Measurements from ENCODE around the gene GDF15. TPM values are rescaled to one million over a fixed set of nuclear protein-coding genes. Genes with fewer than 3 reads are reported as not detected.

GDF15 gene
- total RNA-seq, 4 donors from 2014 or later, result 6.8 to 11.6 (median 9.0) TPM

DNA sequence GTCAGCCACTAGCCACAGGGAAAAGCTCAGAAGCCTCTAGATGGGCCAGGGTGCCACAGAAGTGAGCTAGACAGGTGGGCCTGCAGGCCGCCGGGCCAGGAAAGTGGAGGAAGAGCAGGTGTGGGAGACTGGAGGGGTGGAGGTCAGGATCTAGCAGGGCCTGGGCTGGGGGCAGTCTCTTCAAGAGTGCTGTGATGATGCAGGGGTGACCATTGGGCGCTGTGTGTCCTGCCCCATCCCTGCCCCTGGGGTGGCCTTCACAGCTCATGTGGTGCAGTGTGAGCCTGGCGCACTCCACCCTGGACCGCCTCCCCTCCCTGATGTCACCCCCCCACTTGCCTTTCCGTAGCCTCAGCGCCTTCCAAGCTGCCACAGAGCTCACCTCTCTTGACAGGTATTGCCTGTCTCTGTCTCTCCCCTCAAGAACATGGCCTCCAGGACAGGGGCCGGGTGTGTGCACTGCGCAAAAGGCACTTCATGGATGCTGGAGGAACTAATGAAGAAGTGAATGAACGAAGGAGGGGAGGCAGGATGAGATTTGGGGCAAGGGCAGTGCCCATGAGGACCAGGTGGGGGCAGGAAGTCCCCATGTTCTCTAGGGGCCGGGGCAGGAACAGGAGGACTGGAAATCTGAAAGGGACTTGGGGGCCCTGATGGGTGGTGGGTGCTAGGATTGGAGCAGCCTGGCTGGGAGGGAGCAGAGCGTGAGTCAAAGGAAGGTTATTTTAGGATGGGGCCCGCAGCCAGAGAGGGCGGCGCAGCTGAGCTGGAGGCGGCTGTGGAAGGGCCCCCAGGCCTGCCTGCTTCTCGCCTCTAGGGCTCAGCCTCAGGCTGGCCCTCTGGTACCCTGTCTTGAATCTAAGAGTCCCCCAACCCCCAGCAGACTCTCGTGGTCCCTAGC lies 39.8 kb downstream of the GDF15 start:
- Histone ChIP-seq H3K9me3 (no peaks in the 10 kb centered on the region), H3K27ac (peak overlapping the region in 3 of 4 donors; percentile 42 to 59 (median 45)), H3K4me1 (peaks cover 0 to 79% (median 35%) of the 10 kb centered on the region in 4 donors), H3K36me3 (no peaks in the 10 kb centered on the region), H3K4me3 (no peak overlapping the region), H3K27me3 (no peaks in the 10 kb centered on the region)
- peak in 1 of 3 donors; percentile 59 for DNase-seq
- TF ChIP-seq, protein P1, sequence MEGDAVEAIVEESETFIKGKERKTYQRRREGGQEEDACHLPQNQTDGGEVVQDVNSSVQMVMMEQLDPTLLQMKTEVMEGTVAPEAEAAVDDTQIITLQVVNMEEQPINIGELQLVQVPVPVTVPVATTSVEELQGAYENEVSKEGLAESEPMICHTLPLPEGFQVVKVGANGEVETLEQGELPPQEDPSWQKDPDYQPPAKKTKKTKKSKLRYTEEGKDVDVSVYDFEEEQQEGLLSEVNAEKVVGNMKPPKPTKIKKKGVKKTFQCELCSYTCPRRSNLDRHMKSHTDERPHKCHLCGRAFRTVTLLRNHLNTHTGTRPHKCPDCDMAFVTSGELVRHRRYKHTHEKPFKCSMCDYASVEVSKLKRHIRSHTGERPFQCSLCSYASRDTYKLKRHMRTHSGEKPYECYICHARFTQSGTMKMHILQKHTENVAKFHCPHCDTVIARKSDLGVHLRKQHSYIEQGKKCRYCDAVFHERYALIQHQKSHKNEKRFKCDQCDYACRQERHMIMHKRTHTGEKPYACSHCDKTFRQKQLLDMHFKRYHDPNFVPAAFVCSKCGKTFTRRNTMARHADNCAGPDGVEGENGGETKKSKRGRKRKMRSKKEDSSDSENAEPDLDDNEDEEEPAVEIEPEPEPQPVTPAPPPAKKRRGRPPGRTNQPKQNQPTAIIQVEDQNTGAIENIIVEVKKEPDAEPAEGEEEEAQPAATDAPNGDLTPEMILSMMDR (IDR thresholded peaks at IDR 0.05), result no peak
- TF ChIP-seq POLR2A (IDR thresholded peaks at IDR 0.05), result no peak

DNA sequence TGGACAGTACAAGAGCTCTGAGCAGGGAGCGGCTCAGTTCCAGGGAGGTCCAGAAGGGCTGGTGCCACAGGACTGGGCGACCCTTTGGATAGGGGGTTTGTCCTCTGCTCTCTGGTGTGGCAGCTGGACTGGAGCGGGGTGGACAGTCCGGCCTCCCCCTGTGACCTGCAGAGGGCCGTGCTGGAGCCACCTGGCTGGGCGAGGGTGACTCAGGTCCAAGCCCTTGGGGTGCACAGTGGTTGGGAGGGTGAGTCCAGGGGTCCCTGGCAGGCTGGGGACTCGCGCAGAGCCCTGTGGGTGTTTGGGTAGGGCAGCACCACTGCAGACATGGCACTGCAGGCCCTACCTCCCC lies 40.4 kb downstream of the GDF15 start:
- no peaks in the 10 kb centered on the region for H3K36me3 ChIP-seq
- peak overlapping the region in 3 of 4 donors; percentile 42 to 59 (median 45) for H3K27ac ChIP-seq
- H3K9me3 ChIP-seq, result no peaks in the 10 kb centered on the region
- no peak for DNase-seq
- no peak for TF ChIP-seq POLR2A (IDR thresholded peaks at IDR 0.05)
- TF ChIP-seq, protein P1 (IDR thresholded peaks at IDR 0.05), result no peak
- H3K27me3 ChIP-seq, result no peaks in the 10 kb centered on the region
- no peak overlapping the region for H3K4me3 ChIP-seq
- H3K4me1 ChIP-seq, result peaks cover 0 to 73% (median 34%) of the 10 kb centered on the region in 4 donors

GRCh38 chr19:18427080-18427742 lies 41.3 kb downstream of the GDF15 start:
- Histone ChIP-seq H3K4me1 (peaks cover 0 to 65% (median 33%) of the 10 kb centered on the region in 4 donors), H3K36me3 (no peaks in the 10 kb centered on the region), H3K9me3 (no peaks in the 10 kb centered on the region), H3K27me3 (no peaks in the 10 kb centered on the region), H3K27ac (no peak overlapping the region), H3K4me3 (no peak overlapping the region)
- no peak for DNase-seq
- TF ChIP-seq, protein P1 (IDR thresholded peaks at IDR 0.05), result no peak
- no peak for TF ChIP-seq POLR2A (IDR thresholded peaks at IDR 0.05)

DNA sequence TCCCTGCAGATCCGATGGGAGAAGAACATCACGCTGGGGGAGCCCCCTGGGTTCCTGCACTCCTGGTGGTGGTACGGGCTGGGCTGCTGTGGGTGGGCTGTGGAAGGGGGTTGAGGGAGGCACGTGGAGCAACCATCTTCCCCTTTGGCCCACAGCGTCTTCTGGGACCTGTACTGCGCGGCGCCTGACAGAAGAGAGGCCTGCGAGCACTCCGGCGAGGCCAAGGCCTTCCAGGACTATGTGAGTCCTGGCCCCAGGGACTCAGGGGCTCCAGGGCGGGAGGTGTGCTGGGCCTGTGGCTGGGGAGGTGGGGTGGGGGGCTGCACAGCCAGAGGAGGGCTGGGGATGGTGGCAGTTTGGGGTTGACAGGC lies 41.8 kb downstream of the GDF15 start:
- H3K4me3 ChIP-seq, result no peak overlapping the region
- peaks cover 0 to 63% (median 31%) of the 10 kb centered on the region in 4 donors for H3K4me1 ChIP-seq
- H3K9me3 ChIP-seq, result no peaks in the 10 kb centered on the region
- peak overlapping the region in 1 of 4 donors; percentile 83 for H3K27ac ChIP-seq
- H3K27me3 ChIP-seq, result no peaks in the 10 kb centered on the region
- DNase-seq, result no peak
- no peak for TF ChIP-seq POLR2A (IDR thresholded peaks at IDR 0.05)
- TF ChIP-seq, protein P1 (IDR thresholded peaks at IDR 0.05), result no peak
- no peaks in the 10 kb centered on the region for H3K36me3 ChIP-seq

- DNase-seq, result no peak
Measured at GRCh38 chr19:18428173-18428786, 42.3 kb downstream of the GDF15 start.

More at GRCh38 chr19:18428173-18428786, 42.3 kb downstream of the GDF15 start:
- Histone ChIP-seq H3K9me3 (no peaks in the 10 kb centered on the region), H3K4me3 (peak overlapping the region in 2 of 4 donors; percentile 33 to 69), H3K27me3 (no peaks in the 10 kb centered on the region), H3K36me3 (no peaks in the 10 kb centered on the region), H3K4me1 (peaks cover 0 to 63% (median 29%) of the 10 kb centered on the region in 4 donors), H3K27ac (peak overlapping the region; percentile 63 to 86 (median 77))
- TF ChIP-seq, protein P1 (IDR thresholded peaks at IDR 0.05), result no peak
- TF ChIP-seq POLR2A (IDR thresholded peaks at IDR 0.05), result no peak

All from Peyer's patch (tissue), 4 donors.